OCI-LY3 (cell line): ENCODE results near the gene FBXO28.

Experiments
- EZH2phosphoT487 ChIP-seq: fragments of 200-600 bp; shearing (Covaris generic); IDR thresholded peaks from 2 replicates; pipeline ENCODE4 v1.6.1; 2018; ENCODE audit warnings: antibody characterized with exemption, mixed run types, low read depth
- TF ChIP-seq, protein P1 (sequence below): fragments of 200-600, 300-600 bp; sonication (generic); IDR thresholded peaks from 2 replicates; pipeline ENCODE4 v1.5.1; 2014; ENCODE audit warnings: antibody characterized with exemption, low read length, low read depth

DNA sequence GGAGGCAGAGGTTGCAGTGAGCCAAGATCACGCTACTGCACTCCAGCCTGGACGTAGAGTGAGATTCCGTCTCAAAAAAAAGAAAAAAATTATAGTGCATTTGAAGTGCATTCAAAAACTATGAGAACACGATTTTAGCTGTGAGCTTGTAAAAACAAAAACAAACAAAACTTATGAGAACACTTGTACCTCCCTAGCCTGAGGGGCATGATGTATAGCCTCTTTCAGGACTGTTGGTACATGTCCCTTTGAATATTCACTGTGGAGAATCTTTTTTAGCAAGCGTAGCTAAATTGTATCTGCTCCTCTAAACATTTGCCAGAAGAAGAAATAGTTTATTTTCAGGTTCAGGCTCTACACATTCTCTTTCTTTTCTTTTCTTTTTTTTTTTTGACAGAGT, 59.6 kb downstream of the FBXO28 start:
- TF ChIP-seq, protein P1, sequence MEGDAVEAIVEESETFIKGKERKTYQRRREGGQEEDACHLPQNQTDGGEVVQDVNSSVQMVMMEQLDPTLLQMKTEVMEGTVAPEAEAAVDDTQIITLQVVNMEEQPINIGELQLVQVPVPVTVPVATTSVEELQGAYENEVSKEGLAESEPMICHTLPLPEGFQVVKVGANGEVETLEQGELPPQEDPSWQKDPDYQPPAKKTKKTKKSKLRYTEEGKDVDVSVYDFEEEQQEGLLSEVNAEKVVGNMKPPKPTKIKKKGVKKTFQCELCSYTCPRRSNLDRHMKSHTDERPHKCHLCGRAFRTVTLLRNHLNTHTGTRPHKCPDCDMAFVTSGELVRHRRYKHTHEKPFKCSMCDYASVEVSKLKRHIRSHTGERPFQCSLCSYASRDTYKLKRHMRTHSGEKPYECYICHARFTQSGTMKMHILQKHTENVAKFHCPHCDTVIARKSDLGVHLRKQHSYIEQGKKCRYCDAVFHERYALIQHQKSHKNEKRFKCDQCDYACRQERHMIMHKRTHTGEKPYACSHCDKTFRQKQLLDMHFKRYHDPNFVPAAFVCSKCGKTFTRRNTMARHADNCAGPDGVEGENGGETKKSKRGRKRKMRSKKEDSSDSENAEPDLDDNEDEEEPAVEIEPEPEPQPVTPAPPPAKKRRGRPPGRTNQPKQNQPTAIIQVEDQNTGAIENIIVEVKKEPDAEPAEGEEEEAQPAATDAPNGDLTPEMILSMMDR: no peak
- no peak for TF ChIP-seq EZH2phosphoT487
